HG03064 (cell line): Measurements from ENCODE around the gene PRKAR2A.
"Not testable (repeated sequence)": the region's sequence is repeated elsewhere in the genome, so short reads cannot be mapped to it uniquely, and the experiment has no call there.

Source experiments
- ATAC-seq: cut with Tn5 transposase; IDR thresholded peaks from one replicate; pipeline ENCODE4 v1.9.1; 2021; ENCODE audit warnings: low read depth; ENCODE audit not compliant: unreplicated experiment

Gene PRKAR2A

DNA sequence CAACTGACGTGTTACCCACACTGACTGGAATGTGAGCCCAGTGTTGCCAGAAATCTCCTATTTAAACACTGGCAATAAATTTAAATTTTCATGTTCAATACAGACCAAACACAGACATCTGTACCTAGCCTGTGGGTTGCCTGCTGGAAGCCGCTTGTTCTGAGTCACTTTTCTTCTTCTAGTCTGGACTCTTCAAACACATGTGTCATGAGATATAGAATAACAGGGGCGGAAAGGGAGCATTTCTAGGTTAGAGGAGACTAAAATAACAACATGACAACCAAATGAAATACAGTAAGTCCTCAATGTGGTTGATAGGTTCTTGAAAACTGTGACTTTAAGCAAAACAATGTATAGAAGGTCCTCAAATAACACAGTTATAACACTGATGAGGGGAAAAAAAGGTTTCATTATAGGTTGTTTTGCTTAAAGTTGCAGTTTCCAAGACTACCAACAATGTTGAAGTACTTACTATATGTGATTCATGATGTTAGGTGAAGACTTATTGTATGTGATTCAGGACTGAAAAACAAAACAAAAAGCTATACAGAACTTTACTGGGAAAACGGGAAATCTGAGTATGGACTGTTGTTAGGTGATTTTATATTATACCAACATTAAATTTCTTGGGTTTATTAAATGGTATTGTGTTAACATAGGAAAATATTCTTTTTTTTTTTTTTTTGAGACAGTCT lies 63.1 kb downstream of the PRKAR2A start:
- no peak for ATAC-seq

DNA sequence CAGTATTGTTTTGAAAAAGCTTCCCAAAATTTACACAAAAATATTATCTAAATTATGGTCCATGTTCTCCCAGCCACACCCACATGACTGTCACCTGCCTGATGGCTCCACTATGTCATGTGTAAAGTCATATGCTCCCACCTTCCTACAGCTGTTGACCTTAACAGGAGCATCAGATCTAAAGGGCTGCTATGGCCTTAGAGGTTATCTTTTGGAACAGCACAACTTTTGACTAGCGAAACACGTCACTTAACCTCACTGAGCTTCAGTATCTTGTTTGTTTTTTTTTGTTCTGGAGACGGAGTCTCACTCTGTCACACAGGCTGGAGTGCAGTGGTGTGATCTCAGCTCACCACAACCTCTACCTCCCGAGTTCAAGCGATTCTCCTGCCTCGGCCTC lies 64.4 kb downstream of the PRKAR2A start:
- no peak for ATAC-seq

DNA sequence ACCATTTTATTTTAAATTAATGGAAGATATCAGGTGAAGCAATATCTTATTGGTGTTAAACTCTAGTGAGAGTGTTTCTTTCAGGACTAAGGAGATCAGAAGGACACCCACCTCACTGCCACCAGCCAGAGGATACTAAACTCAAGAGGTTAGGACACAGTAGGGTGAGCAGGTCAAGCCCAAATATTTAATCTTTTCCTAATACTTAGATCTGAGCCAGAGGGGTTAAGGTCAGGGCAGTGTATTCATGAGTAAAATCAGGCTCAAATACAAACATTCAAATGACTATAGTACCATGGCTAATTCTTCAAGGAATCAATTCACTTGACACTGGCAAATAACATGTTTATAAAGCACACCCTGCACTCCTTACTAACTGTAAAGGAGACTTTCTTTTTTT lies 65.6 kb downstream of the PRKAR2A start:
- no peak for ATAC-seq

DNA sequence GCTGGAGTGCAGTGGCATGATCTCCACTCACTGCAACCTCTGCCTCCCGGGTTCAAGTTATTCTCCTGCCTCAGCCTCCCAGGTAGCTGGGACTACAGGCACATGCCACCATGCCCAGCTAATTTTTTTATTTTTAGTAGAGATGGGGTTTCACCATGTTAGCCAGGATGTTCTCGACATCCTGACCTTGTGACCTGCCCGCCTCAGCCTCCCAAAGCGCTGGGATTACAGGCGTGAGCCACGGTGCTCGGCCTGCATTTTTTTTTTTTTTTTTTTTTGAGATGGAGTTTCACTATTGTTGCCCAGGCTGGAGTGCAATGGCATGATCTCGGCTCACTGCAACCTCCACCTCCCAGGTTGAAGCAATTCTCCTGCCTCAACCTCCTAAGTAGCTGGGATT lies 69.1 kb downstream of the PRKAR2A start:
- not testable (repeated sequence) for ATAC-seq

DNA sequence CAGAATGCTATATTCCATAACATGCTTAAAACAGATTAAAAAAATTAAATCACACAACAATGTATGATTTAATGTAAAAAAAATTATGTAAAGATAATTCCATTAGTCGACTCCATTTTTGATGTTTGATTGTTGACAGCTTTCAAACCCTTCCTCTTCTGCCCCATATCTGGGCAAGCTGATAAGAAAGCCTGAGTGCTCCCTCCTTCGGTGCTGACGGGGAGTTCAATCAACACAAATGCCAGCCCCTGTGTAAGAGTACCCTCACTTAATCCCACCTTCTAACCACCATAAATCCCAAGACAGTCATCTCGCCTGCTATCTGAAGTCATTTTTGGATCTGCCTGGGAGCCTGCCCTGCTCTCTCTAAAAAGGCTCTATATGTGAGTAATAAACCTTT lies 70.8 kb downstream of the PRKAR2A start:
- ATAC-seq = no peak

DNA sequence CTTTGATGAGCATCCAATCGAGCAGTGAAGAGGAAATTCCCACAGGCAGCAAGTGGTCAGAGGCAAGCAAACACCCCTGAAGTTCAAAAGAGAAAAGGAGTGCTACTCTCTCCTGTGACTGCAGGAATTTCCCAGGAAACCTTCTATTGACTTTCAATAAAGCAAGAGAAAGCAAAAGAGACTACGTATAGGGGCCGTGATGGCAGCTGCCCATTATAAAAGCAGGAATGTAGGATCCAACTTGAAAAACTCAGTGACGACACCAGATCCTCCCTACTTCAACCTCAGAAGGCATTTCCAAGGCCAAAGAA lies 77.5 kb downstream of the PRKAR2A start:
- no peak for ATAC-seq

DNA sequence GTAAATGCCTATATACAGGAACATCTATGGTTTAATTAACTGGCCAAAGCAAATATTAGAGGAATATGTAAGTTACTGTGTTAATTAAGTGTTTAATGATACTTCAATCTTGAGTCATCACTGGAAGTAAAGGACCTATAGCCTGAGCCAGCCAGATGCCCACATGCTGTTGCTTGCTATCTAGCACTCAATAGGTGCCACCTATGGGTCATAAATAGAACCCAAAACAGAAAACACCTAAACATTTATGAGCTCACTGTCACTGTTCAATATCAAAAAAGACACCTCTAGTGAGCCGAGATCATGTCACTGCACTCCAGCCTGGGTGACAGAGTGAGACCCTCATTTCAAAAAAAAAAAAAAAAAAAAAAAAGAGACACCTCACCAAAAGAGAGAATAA lies 82.3 kb downstream of the PRKAR2A start:
- no peak for ATAC-seq

DNA sequence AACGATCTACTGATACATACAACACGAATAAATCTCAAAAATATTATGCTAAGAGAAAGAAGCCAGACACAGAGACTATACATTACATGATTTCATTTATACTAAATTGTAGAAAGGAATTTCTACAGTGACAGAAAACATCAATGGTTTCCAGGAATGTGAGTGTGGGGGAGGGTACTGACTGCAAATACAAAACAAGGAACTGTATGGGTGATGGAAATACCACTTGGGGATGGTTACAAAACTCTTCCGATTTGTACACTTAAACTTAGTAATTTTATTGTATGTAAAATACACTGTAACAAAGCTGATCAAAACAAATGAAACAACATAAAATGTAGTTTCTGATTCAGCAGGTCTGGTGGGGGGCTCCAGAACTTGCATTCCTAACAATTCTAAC lies 84.9 kb downstream of the PRKAR2A start:
- ATAC-seq = no peak

DNA sequence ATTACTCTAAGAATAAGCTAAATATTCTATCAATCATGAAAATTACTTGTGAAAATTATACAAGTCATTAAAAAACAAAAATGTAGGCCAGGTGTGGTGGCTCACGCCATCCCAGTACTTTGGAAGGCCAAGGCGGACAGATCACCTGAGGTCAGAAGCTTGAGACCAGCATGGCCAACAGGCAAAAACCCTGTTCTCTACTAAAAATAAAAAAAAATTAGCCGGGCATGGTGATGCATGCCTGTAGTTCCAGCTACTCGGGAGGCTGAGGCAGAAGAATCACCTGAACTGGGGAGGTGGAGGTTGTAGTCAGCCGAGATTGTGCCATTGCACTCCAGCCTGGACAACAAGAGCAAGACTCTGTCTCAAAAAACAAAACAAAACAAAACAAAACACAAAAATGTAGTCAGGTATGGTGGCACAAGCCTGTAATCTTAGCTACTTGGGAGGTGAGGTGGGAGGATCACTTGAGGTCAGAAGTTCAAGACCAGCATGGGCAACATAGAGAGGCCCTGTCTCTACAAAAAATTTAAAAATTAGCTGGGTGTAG lies 87.6 kb downstream of the PRKAR2A start:
- ATAC-seq = not testable (repeated sequence)

DNA sequence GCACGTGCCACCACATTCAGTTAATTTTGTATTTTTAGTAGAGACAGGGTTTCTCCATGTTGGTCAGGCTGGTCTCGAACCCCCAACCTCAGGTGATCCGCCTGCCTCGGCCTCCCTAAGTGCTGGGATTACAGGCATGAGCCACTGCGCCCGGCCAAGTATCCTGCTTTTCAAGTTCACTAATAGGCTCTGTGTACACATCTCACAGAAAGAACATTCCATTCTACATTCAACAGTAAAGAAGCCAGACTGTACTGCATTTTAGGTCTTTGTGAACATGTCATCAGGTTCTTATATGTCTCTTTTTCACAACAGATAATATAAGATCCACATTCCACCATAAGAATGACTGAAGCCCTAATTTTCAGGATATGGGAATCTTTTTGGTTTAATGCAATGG lies 88.1 kb downstream of the PRKAR2A start:
- not testable (repeated sequence) for ATAC-seq

DNA sequence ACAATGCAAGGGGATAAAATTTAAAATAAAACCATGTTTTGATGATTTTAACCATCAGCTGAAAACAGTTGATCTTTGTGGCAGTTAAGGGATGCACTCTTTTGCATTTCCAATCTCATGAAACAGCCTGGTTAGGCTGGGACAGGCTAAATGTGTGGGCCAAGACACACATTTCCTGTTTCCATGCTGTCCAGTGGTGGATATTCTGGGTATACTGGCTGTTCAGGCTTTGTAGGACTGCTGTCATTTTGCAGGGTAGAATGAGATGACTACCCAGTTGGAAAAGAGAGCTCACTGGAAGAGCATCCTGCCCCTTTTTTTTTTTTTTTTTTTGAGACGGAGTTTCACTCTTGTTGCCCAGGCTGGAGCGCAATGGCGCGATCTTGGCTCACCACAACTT lies 88.6 kb downstream of the PRKAR2A start:
- no peak for ATAC-seq

DNA sequence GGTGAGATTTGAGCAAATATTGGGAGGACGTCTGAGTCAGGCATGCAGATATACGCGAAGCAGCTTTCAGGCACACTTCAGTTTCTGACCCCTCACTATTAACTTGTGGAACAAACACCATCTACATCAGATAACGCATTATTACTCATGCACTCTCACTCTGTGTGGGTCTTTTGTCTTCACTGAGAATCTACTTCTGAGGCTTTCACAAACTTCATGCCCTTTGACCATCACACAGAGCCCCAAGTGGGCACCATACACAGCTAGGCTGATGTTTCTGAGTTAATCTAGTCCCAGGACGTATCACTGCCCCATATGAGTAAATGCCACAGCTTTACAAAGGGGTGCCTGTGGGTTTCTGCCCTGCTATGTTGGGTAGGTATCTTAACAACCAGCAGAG lies 91.0 kb downstream of the PRKAR2A start:
- no peak for ATAC-seq

DNA sequence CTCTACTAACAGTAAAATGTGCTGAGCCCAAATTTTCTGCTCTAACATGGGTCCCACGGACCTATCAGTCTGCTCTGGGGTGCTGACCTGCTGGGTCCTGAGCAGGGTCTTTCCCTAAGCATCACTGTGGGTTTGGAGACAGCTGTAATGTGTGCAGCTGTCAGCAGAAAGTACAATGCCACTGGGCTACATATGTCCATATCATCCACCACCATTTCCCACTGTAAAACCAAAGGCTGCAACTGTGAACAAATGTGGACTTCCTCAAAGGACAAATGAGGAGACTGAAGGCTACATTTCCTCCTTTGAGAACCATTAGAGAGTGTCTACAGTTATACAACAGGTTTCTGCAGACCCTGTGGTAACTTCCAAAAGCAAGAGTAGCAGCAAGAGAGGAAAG lies 96.8 kb downstream of the PRKAR2A start:
- ATAC-seq = no peak

DNA sequence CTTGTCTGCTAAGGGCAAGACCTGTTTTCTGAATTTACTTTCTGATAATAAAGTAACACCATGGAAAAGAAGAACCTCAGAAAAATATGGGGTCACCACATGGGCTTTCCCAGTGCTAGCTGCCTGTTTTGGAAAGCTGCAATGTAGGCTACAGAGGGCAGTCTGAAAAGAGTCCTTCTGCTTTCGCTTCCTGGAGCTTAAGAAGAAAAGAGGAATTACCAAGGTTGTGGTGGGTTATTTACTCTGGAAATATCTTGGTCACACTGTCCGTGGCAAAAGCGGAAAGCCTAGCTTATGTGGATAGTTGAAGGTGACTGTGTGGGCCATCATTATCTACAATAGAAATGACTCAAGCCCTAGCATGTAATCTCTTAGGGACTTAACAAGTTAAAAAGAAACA lies 98.9 kb downstream of the PRKAR2A start:
- no peak for ATAC-seq

DNA sequence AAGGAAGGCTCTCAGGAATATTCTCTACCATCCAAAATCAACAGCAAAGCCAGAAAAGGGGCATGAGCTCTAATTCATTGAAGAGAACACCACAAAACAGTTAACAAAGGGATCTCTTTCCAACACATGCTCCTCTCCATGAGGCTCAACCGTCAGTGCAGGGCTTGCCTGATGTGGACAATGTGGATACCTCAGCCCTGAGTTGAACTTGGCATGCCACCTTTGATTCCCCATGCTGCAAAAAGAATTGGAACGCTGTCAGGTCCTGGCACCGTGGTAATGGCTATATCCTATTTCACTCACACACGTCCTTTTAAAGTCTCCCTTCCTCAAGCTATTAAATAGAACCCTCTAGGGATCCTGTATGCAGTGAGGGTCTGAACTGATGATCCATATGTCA lies 100.0 kb downstream of the PRKAR2A start:
- no peak for ATAC-seq

DNA sequence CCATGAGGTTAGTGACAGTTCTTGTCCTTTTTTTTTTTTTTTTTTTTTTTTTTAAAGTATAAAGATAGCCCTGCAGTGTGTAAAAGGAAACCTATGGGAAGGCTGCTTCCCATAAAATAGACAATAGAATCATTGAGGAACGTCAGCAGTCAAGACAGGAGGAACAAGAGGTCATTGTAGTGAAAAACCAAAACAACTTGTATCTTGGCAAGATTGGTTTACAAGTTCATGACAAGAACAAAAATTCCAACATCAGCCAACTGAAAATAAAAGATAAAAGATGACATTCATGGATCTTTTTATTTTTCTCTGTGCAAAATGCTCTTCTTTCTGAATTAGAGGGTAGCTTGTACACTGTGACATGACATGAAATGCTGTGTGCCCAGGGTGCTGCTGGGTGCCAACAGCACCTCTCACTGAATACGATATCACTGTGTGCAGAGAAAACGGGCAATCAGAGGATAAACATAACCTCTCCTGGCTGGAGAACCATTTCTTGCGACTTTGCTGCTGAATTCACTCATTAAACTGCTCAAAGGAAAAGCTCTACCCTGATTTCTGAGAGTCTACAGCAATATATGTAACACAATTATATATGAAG lies 100.6 kb downstream of the PRKAR2A start:
- ATAC-seq = no peak

DNA sequence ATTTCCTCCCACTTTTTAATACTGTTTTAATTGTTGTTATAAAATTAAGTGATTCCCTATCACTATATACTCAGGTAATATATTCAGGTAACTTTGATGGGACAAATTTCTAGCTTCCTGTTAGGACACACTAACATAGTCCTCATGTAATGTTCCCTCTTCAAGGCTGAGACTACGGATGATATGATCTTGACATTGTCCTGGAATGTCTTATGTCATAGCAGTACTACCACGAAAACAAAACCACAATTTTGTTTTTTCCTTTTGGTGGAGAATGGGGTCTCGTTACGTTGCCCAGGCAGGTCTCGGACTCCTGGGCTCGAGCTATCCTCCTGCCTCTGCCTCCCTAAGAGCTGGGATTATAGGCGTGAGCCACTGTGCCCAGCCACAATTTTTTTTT lies 103.9 kb downstream of the PRKAR2A start:
- no peak for ATAC-seq

DNA sequence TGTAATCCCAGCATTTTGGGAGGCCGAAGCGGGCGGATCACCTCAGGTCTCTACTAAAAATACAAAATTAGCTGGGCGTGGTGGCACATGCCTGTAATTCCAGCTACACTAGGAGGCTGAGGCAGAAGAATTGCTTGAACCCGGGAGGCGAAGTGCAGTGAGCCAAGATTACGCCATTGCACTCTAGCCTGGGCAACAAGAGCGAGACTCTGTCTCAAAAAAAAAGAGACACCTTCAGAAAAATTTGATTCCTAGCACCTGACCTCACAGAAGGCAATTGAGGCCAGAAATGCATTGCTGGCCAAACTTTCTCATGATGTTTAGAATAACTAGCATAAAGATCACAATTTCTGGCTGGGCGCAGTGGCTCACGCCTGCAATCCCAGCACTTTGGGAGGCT lies 106.4 kb downstream of the PRKAR2A start:
- not testable (repeated sequence) for ATAC-seq

DNA sequence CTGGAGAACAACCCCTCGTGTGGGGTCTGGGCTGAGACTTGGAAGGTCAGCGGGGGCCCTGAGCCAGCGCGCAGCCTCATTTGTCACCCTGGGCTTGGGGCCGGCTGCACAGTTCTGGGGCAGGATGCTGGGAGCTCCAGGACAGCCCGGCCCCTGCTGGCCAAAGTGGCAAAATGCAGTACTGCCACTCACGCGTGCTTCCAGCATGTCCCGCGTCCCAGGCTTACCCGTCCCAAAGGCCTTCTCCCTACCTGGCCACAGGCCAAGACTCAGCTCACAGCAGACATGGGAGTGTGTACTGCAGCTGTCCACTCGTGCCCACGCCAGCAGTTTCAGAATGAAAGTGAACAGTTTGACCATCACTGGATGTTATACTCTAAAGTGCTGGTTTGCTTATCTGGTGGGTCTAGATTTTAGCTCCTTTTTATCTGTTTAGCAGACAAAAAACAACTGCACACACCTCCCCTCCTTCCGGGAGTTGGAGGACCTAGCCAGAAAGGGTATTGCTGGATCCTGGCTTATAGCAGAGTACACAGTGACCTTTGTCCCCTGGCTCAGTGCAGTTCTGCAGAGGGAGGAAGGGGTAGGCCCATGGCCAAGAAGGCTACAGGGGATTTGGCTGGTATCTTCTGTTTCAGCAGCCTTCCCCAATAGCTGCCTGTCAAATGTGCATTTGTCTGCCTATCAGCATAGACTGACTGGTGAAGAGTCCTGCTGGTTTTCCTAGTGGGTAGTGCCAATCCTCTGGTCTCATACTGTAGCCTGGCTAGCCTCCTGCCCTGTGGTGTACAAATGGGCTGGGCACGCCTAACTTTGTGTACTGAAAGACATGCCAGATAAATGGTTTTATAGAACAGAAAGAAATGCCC lies 107.5 kb downstream of the PRKAR2A start:
- ATAC-seq = no peak

DNA sequence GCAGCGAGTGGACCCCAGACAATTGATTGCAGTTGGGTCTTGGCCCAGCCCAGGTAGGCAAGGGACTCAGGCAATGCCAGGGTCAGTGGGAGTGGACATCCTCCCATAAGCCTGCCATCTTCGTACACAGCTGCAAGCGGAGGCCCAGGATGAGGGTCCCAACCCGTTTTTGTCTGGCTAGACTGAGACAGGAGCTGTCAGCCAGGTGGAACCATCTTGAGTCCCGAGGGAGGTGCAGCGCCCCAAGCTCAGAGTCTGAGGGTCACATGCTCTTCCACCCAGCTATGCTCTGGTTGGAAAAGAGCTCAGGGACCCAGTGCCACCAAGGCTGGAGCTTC lies 108.1 kb downstream of the PRKAR2A start:
- no peak for ATAC-seq

DNA sequence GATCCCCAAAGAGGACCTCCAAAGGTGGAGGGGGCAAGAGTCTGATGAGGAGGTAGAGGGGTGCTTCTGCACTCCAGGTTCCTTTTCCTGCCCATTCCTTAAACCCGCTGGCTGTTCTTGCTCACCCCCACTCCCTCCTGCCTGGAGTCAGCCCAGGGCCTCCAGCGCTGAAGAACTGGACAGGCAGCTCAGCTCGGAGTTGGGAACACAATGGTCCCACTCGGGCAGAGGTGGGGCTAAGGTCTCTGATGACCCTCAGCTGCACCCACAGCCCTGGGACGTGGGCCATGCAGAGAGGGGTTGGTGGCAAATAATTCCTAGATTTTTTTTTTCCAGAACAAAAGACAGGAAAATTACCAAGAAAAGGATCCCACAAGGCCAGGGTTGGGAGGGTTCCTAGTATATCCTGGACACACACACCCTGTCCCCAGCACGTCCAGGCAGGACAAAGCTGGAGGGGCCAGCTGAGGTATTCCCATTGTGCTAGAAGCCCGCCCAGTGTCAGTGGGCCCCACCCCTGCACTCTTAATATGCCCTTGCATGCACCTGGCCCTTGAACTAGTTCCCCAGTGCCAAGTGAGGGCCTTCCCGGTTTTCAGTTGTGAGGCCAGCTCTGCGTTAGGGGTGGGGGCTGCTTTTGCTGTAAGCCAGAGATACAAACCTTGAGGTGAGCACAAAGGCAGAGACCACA lies 108.6 kb downstream of the PRKAR2A start:
- no peak for ATAC-seq
